ENCODE data around the gene HSP90AB1.

DNA sequence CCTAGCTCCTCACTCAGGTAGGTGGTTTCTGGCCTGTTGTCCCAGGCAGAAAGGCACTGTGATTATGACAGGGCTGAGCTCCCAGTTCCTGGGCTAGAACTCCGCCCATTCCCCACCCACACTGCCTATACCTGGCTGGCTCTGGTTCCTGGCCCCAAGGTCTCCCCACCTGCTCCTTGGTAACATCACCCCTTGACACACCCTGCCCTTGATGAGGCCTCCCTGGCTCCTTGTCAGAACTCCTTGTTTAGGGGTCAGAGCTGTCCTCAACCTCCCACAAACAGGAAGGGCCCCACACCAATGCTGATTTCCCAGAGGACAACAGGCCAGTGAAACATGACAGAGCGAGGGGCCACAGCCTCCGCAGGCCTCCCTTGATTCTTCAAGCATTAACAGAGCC is 45.7 kb upstream of the HSP90AB1 start:
- no peak for TF ChIP-seq SMAD2 (IDR thresholded peaks at IDR 0.05; ENCODE audit: low read depth, low read length)
- TF ChIP-seq RAD21 (CRISPR knock-in tag; conservative IDR thresholded peaks at IDR 0.05 in 1 of 2, IDR thresholded peaks at IDR 0.05 in 1 of 2), result no peak
- TF ChIP-seq EZH2 (IDR thresholded peaks at IDR 0.05; ENCODE audit: borderline replicate concordance, low read depth, low read length), result no peak
- no peak for TF ChIP-seq EHMT2 (IDR thresholded peaks at IDR 0.05)
- no peak for TF ChIP-seq CHD2 (IDR thresholded peaks at IDR 0.05; ENCODE audit: low read depth, low read length)
- TF ChIP-seq, protein P1, sequence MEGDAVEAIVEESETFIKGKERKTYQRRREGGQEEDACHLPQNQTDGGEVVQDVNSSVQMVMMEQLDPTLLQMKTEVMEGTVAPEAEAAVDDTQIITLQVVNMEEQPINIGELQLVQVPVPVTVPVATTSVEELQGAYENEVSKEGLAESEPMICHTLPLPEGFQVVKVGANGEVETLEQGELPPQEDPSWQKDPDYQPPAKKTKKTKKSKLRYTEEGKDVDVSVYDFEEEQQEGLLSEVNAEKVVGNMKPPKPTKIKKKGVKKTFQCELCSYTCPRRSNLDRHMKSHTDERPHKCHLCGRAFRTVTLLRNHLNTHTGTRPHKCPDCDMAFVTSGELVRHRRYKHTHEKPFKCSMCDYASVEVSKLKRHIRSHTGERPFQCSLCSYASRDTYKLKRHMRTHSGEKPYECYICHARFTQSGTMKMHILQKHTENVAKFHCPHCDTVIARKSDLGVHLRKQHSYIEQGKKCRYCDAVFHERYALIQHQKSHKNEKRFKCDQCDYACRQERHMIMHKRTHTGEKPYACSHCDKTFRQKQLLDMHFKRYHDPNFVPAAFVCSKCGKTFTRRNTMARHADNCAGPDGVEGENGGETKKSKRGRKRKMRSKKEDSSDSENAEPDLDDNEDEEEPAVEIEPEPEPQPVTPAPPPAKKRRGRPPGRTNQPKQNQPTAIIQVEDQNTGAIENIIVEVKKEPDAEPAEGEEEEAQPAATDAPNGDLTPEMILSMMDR (IDR thresholded peaks at IDR 0.05 in 2 of 3, conservative IDR thresholded peaks at IDR 0.05 in 1 of 3; ENCODE audit: insufficient read depth in 2 of 3, low read depth in 1 of 3, low read length in 3 of 3), result no peak
- no peak for TF ChIP-seq HNRNPH1 (optimal IDR thresholded peaks at IDR 0.05; ENCODE audit: low read depth, low read length)
- no peak for TF ChIP-seq EP300 (IDR thresholded peaks at IDR 0.05; ENCODE audit: low read length)
- no peak for TF ChIP-seq TCF7 (IDR thresholded peaks at IDR 0.05; ENCODE audit: borderline replicate concordance)

Measured in K562 (cell line).